WI38 (cell line): Measurements from ENCODE around the gene CTIF.

Experiments
- H3K4me3 ChIP-seq: 2 replicates; pipeline ENCODE4 v1.5.1; 2011; ENCODE audit warnings: low read depth, mild to moderate bottlenecking, control low read depth, low read length
- TF ChIP-seq, protein P1 (sequence below): IDR thresholded peaks from 2 replicates; pipeline ENCODE4 v1.5.1; 2012; ENCODE audit warnings: low read depth, mild to moderate bottlenecking, control low read depth, low read length

Gene CTIF

DNA sequence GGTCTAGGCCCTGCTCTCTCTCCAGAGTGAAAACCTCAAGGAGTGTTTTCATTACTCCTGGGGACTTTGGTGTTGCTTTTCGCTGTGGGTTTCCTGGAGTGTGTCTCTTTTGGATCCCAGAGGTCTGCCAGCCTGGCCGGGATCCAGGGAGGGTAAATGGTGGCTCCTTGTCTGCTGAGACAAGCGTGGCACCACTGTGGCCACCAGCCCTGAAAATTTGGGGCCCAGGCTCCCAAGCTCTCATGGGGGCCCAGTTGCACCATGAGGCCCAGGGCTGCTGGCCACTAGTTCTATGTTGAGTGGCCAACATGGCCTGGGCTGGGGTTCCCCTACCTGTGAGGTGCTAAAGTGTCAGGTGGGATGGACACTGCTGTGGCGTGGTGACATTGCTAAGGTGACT lies 144.8 kb downstream of the CTIF start:
- no peak overlapping the region for H3K4me3 ChIP-seq
- TF ChIP-seq, protein P1, sequence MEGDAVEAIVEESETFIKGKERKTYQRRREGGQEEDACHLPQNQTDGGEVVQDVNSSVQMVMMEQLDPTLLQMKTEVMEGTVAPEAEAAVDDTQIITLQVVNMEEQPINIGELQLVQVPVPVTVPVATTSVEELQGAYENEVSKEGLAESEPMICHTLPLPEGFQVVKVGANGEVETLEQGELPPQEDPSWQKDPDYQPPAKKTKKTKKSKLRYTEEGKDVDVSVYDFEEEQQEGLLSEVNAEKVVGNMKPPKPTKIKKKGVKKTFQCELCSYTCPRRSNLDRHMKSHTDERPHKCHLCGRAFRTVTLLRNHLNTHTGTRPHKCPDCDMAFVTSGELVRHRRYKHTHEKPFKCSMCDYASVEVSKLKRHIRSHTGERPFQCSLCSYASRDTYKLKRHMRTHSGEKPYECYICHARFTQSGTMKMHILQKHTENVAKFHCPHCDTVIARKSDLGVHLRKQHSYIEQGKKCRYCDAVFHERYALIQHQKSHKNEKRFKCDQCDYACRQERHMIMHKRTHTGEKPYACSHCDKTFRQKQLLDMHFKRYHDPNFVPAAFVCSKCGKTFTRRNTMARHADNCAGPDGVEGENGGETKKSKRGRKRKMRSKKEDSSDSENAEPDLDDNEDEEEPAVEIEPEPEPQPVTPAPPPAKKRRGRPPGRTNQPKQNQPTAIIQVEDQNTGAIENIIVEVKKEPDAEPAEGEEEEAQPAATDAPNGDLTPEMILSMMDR = no peak

DNA sequence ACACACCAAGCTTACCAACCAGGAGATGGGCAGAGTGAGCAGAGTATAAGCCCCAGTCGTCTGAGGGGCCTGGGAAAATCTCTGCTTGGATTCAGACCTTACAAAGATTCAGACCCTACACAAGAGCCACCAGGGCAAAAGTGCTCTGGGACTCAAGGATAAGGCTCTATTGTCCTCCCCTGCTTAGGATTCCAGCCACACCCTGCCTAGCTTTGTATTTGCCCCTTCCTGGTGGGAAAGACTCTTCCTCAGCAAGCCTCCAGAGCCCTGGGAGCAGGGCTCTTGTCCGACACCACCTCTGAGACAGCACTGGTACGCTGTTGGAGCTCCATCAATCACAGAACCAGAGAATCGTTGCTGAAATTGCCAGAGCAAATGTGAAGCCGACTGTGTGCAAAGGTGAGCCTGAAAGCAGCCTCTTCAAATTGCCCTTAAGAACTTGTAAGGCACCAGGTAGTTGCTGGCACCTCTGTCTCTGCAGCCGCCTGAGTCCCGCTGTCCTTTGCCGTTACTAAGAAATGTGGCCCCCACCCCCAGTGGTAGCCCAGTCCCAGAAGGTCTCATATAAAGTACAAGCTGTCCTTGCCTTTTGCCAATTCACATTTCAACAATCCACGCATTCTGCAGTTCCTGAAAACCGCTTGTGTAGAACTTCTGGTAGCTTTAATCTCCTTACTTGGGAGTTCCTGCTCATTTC lies 148.7 kb downstream of the CTIF start:
- H3K4me3 ChIP-seq = no peak overlapping the region
- TF ChIP-seq, protein P1 = no peak

DNA sequence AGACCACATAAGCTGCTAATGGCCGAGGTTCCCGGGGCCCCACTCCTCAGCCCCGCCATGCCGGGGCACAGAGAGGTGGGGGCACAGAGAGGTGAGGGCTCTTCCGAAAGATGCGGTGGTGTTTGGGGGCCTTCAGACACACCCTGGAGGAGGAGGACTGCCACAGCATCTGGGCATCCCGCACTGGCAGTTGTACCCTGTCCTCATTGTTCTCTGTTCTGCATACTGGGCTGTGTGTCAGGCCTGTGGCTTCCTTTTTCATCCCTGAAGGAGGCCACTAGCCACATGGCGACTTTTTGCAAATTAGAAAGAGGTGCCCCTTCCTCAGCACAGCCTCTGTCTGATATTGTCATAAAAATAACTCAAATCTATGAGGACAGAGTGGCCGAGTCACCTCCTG lies 150.1 kb downstream of the CTIF start:
- no peak overlapping the region for H3K4me3 ChIP-seq
- TF ChIP-seq, protein P1 = no peak

DNA sequence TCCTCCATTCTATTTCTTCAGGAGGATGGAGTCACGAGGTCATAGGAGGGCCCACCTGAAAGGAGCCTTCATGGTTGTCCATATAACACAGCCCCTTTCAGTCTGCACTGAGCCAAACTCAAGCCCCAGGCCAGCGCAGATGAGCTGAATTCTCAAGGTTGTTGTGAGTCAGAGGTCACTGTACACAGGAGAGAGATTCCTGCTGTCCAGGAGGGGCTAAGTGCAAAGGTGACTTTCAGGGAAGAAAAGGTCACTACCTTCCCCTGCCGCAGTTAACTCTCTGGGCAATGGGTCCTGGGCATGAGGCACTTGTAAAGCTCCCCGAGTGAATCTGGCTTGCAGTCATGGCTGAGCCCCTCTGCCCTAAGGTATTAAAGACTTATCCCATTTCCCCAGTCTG lies 150.7 kb downstream of the CTIF start:
- no peak overlapping the region for H3K4me3 ChIP-seq
- TF ChIP-seq, protein P1 = no peak

DNA sequence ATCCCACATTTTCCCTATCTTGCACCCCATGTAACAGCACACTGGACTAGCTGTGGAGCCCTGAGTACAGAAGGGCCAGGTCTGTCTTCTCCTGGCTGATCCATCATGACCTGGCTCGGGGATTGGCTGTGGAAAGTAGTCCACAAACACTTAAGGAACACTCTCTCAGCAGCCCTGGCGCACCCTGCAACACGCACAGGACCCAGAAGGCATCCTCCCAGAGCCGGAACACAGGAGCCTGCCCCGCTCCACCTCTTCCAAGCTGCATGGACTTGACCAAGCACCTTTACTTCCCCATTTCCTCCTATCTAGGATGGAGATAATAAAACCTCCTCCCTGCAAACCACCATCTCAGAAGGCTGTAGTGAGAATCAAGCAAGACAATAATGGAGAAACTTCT lies 151.7 kb downstream of the CTIF start:
- no peak overlapping the region for H3K4me3 ChIP-seq

DNA sequence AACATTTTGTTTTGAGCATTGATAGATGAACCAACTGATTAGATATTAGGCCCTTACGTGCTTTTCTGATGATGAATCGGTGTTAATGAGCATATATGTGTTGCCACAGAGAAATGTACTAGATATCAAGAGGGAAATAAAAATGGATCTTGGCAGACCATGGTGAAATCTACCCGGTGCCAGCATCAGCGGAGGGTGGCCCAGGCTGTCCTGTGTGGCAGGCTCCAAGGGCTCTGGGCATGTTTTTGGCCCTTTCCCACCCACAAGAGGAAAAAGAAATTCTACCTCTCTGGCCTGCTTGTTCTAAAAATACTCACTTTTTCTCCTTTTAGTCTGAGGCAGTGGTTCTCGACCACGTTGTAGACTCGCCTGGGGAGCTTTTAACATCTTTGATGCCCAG lies 154.2 kb downstream of the CTIF start:
- H3K4me3 ChIP-seq = no peak overlapping the region
- TF ChIP-seq, protein P1 = no peak

More for the DNA sequence above, 151.7 kb downstream of the CTIF start:
- TF ChIP-seq, protein P1 = no peak

DNA sequence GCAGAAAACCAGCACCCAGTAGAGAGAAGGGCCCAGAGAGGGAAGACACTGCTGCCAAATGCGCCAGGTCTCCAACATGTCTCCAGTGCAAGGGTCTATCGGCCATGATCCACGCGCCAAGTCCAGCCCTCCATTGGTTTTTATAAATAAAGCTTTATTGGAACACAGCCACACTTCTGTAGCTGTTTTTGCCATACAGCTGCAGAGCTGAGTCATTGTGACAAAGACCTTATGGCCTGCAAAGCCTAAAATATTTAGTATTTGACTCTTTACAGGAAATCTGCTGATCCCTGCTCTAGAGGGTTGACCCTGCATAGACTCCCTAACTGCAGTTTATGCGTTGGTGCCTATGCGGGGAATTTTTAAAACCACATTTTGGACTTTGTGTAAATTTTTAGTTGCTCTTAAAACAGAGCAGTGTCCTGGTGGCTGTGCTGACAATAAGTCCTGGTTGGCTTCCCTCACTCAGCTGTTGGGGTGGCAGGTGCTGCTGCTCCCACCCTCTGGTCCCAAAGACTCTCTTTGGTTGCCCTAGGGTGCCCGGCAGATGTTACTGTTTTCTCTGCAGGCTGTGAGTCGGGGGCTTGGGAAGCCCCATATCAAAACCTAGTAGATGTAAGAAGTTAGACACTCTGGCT lies 154.9 kb downstream of the CTIF start:
- TF ChIP-seq, protein P1 = no peak
- H3K4me3 ChIP-seq = no peak overlapping the region
